ENCODE results near the gene NUBPL. TPM values are rescaled to one million over a fixed set of nuclear protein-coding genes. Genes with fewer than 3 reads are reported as not detected.
"Not testable (repeated sequence)": the region's sequence is repeated elsewhere in the genome, so short reads cannot be mapped to it uniquely, and the experiment has no call there.

The NUBPL gene
- polyA plus RNA-seq, 1 of the 3 experiments (the other 2 are of a cell fraction): 4.0 TPM

DNA sequence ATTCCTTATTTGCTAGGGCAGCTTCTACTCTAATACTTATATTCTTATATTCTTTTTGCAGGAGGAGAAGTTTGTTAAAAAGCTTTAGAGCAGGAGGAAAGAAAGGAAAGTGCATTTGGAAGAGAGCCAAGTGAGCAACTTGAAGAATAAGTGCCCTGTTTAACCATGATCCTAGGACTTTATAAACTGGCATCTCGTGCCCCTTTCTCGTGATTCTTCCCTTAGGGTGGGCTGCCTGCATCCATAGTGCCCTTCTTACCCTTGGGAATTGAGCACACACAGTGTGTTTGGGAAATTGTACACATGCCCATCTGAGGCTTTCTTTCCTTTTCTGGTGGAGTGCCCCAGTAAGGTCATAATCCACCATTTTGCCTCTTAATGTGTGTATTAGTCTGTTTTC lies 141.9 kb downstream of the NUBPL start:
- Histone ChIP-seq H3K36me3 (replicated peaks in 1 of 2; ENCODE audit: control insufficient read depth in 1 of 2, insufficient read depth in 2 of 2, low read length in 1 of 2) (peaks cover 0 to 3% of the 10 kb centered on the region in 2 experiments), H3K79me2 (ENCODE audit: insufficient read depth) (no peaks in the 10 kb centered on the region), H2AFZ (ENCODE audit: low read depth) (no peak overlapping the region), H3K9me2 (no peaks in the 10 kb centered on the region), H3K27me3 (ENCODE audit: insufficient read depth) (no peaks in the 10 kb centered on the region), H3K4me1 (ENCODE audit: control insufficient read depth in 1 of 2, insufficient read depth in 2 of 2, low read depth in 1 of 2, low read length in 1 of 2) (no peaks in the 10 kb centered on the region), H3K4me2 (no peak overlapping the region), H3K4me3 (ENCODE audit: low read depth in 2 of 2, low read length in 1 of 2) (no peak overlapping the region), H3K9me3 (no peaks in the 10 kb centered on the region), H3K27ac (ENCODE audit: low read depth in 2 of 2, low read length in 1 of 2) (no peak overlapping the region), H3K9ac (no peak overlapping the region), H4K20me1 (ENCODE audit: insufficient read depth) (no peaks in the 10 kb centered on the region), H3F3A (replicated peaks; ENCODE audit: insufficient read depth) (no peaks in the 10 kb centered on the region)
- TF ChIP-seq GATA2 (CRISPR knock-in tag; IDR thresholded peaks at IDR 0.05): no peak
- no peak for TF ChIP-seq FOSL2 (IDR thresholded peaks at IDR 0.05; ENCODE audit: borderline replicate concordance, low read depth)
- no peak for DNase-seq
- WGBS (ENCODE audit: low lambda C conversion rate): 55% methylated on average over 2 of the region's 2 CpGs
- POLR2A ChIA-PET: no interaction called here
- CTCF ChIA-PET: no interaction called here

DNA sequence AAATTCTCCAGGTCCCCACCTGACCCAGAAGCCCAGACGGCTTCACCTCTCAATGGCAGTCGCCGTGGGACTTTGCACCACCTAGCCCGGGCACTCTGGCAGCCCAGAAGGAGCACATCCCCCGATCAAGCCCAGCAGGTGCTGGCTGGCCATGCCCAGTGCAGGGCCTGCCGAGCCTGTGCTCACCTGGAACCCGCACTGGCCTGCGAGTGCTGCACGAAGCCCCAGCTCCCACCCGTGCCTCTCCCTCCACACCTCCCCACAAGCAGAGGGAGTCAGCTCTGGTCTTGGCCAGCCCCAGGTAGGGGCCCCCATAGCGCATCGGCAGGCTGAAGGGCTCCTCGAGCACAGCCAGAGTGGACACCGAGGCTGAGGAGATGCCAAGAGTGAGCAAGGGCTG lies 144.5 kb downstream of the NUBPL start:
- Histone ChIP-seq H3K9me2 (no peaks in the 10 kb centered on the region), H3F3A (replicated peaks; ENCODE audit: insufficient read depth) (no peaks in the 10 kb centered on the region), H3K27ac (ENCODE audit: low read depth in 2 of 2, low read length in 1 of 2) (no peak overlapping the region), H3K9me3 (no peaks in the 10 kb centered on the region), H3K4me2 (no peak overlapping the region), H2AFZ (ENCODE audit: low read depth) (no peak overlapping the region), H3K27me3 (ENCODE audit: insufficient read depth) (no peaks in the 10 kb centered on the region), H3K79me2 (ENCODE audit: insufficient read depth) (no peaks in the 10 kb centered on the region), H3K36me3 (replicated peaks in 1 of 2; ENCODE audit: control insufficient read depth in 1 of 2, insufficient read depth in 2 of 2, low read length in 1 of 2) (peaks cover 0 to 3% of the 10 kb centered on the region in 2 experiments), H4K20me1 (ENCODE audit: insufficient read depth) (no peaks in the 10 kb centered on the region), H3K4me1 (ENCODE audit: control insufficient read depth in 1 of 2, insufficient read depth in 2 of 2, low read depth in 1 of 2, low read length in 1 of 2) (no peaks in the 10 kb centered on the region), H3K9ac (no peak overlapping the region), H3K4me3 (ENCODE audit: low read depth in 2 of 2, low read length in 1 of 2) (no peak overlapping the region)
- whole genome bisulfite sequencing (ENCODE audit: low lambda C conversion rate): 92% methylated on average over 4 of the region's 14 CpGs
- DNase-seq: no peak
- ChIA-PET CTCF (no interaction called here), POLR2A (no interaction called here)
- TF ChIP-seq, protein P1, sequence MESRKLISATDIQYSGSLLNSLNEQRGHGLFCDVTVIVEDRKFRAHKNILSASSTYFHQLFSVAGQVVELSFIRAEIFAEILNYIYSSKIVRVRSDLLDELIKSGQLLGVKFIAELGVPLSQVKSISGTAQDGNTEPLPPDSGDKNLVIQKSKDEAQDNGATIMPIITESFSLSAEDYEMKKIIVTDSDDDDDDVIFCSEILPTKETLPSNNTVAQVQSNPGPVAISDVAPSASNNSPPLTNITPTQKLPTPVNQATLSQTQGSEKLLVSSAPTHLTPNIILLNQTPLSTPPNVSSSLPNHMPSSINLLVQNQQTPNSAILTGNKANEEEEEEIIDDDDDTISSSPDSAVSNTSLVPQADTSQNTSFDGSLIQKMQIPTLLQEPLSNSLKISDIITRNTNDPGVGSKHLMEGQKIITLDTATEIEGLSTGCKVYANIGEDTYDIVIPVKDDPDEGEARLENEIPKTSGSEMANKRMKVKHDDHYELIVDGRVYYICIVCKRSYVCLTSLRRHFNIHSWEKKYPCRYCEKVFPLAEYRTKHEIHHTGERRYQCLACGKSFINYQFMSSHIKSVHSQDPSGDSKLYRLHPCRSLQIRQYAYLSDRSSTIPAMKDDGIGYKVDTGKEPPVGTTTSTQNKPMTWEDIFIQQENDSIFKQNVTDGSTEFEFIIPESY (IDR thresholded peaks at IDR 0.05; ENCODE audit: borderline replicate concordance, low read depth): no peak
- no peak for TF ChIP-seq CHD2 (IDR thresholded peaks at IDR 0.05; ENCODE audit: low read length, partially characterized antibody)
- no peak for TF ChIP-seq TEAD4 (IDR thresholded peaks at IDR 0.05; ENCODE audit: borderline replicate concordance, insufficient read depth)
- TF ChIP-seq, protein P2, sequence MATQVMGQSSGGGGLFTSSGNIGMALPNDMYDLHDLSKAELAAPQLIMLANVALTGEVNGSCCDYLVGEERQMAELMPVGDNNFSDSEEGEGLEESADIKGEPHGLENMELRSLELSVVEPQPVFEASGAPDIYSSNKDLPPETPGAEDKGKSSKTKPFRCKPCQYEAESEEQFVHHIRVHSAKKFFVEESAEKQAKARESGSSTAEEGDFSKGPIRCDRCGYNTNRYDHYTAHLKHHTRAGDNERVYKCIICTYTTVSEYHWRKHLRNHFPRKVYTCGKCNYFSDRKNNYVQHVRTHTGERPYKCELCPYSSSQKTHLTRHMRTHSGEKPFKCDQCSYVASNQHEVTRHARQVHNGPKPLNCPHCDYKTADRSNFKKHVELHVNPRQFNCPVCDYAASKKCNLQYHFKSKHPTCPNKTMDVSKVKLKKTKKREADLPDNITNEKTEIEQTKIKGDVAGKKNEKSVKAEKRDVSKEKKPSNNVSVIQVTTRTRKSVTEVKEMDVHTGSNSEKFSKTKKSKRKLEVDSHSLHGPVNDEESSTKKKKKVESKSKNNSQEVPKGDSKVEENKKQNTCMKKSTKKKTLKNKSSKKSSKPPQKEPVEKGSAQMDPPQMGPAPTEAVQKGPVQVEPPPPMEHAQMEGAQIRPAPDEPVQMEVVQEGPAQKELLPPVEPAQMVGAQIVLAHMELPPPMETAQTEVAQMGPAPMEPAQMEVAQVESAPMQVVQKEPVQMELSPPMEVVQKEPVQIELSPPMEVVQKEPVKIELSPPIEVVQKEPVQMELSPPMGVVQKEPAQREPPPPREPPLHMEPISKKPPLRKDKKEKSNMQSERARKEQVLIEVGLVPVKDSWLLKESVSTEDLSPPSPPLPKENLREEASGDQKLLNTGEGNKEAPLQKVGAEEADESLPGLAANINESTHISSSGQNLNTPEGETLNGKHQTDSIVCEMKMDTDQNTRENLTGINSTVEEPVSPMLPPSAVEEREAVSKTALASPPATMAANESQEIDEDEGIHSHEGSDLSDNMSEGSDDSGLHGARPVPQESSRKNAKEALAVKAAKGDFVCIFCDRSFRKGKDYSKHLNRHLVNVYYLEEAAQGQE (IDR thresholded peaks at IDR 0.05; ENCODE audit: low read depth, low read length): no peak
- no peak for TF ChIP-seq TCF12 (IDR thresholded peaks at IDR 0.05)
- no peak for TF ChIP-seq GABPA (IDR thresholded peaks at IDR 0.05; ENCODE audit: low read depth)
- TF ChIP-seq FOXJ3 (CRISPR knock-in tag; IDR thresholded peaks at IDR 0.05): no peak
- TF ChIP-seq POLR2AphosphoS5 (IDR thresholded peaks at IDR 0.05; ENCODE audit: low read depth, low read length): no peak
- TF ChIP-seq FOSL2 (IDR thresholded peaks at IDR 0.05; ENCODE audit: borderline replicate concordance, low read depth): no peak
- no peak for TF ChIP-seq FOXM1 (IDR thresholded peaks at IDR 0.05; ENCODE audit: low read depth)

DNA sequence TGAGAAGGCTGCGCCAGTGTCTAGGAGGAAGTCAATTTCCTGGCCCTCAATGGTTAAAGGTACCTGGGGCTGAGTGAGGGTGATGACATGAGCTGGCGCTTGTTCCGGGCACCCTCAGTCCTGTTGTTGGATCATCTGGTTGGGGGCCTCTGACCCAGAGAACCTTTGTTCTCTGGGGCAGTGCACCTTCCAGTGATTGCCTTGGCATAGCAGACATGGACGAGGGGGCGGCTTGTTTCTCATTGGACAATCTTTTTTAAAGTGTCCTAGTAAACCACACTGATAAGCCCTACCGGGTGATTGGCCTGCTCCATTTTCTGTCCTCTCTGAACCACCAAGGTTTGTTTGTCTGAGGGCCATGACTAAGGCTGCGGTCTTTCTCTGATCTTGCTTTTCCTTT lies 147.5 kb downstream of the NUBPL start:
- H3K9me2 ChIP-seq; H2AFZ ChIP-seq (ENCODE audit: low read depth); H3K79me2 ChIP-seq (ENCODE audit: insufficient read depth); H3K36me3 ChIP-seq (replicated peaks in 1 of 2; ENCODE audit: control insufficient read depth in 1 of 2, insufficient read depth in 2 of 2, low read length in 1 of 2); POLR2A ChIA-PET; H3K9me3 ChIP-seq; H4K20me1 ChIP-seq (ENCODE audit: insufficient read depth); DNase-seq; CTCF ChIA-PET; H3K4me2 ChIP-seq; H3K27ac ChIP-seq (ENCODE audit: low read depth in 2 of 2, low read length in 1 of 2); H3K9ac ChIP-seq; H3F3A ChIP-seq (replicated peaks; ENCODE audit: insufficient read depth); H3K27me3 ChIP-seq (ENCODE audit: insufficient read depth); H3K4me3 ChIP-seq (ENCODE audit: low read depth in 2 of 2, low read length in 1 of 2); H3K4me1 ChIP-seq (ENCODE audit: control insufficient read depth in 1 of 2, insufficient read depth in 2 of 2, low read depth in 1 of 2, low read length in 1 of 2): not testable (repeated sequence)
- WGBS (ENCODE audit: low lambda C conversion rate): 98% methylated on average over 4 of the region's 7 CpGs
